Measurements from ENCODE around the gene CCL21.

- TF ChIP-seq CTCF (IDR thresholded peaks at IDR 0.05) (no peak), POLR2A (IDR thresholded peaks at IDR 0.05) (no peak)
Observed at GRCh38 chr9:34723141-34723540, 13.2 kb upstream of the CCL21 start.

Data from adrenal gland (tissue), 5 donors.